ACC112 (cell line): Measurements from ENCODE around the gene VMO1.

Source experiments
- H2AFZ ChIP-seq: fragments of 200-600 bp; sonication (generic); one replicate; pipeline ENCODE4 v1.6.0; 2017; ENCODE audit warnings: antibody characterized with exemption, low read length; ENCODE audit not compliant: unreplicated experiment
- H3K27ac ChIP-seq: fragments of 200-600 bp; sonication (generic); 2 replicates; pipeline ENCODE4 v1.5.1; 2014; ENCODE audit warnings: low read depth, mild to moderate bottlenecking, antibody characterized with exemption, low read length, moderate library complexity
- H3K27me3 ChIP-seq: fragments of 200-600 bp; sonication (generic); 2 replicates; pipeline ENCODE4 v1.6.1; 2014; ENCODE audit warnings: mild to moderate bottlenecking, antibody characterized with exemption, low read length, moderate library complexity, mixed read lengths; ENCODE audit not compliant: insufficient read depth
- H3K36me3 ChIP-seq: fragments of 200-600 bp; sonication (generic); 2 replicates; pipeline ENCODE4 v1.6.1; 2016; ENCODE audit warnings: mild to moderate bottlenecking, antibody characterized with exemption, low read length, moderate library complexity, mixed read lengths; ENCODE audit not compliant: insufficient read depth
- H3K4me1 ChIP-seq: fragments of 200-600 bp; sonication (generic); one replicate; pipeline ENCODE4 v1.6.1; 2016; ENCODE audit warnings: low read length, mixed read lengths; ENCODE audit not compliant: insufficient read depth, unreplicated experiment, control insufficient read depth
- H3K4me3 ChIP-seq: fragments of 200-600 bp; sonication (generic); 2 replicates; pipeline ENCODE4 v1.5.1; 2014; ENCODE audit warnings: mild to moderate bottlenecking, low read depth, low read length
- H3K79me2 ChIP-seq: fragments of 200-600 bp; sonication (generic); one replicate; pipeline ENCODE4 v1.6.0; 2016; ENCODE audit warnings: low read length; ENCODE audit not compliant: control insufficient read depth, unreplicated experiment, insufficient read depth

VMO1 gene

GRCh38 chr17:4780325-4780955, 5.7 kb downstream of the VMO1 start:
- Histone ChIP-seq H3K36me3 (no peaks in the 10 kb centered on the region), H2AFZ (no peak overlapping the region), H3K79me2 (no peaks in the 10 kb centered on the region), H3K4me3 (no peak overlapping the region), H3K27ac (no peak overlapping the region), H3K4me1 (peaks cover under 1% of the 10 kb centered on the region), H3K27me3 (peaks cover 16% of the 10 kb centered on the region)

DNA sequence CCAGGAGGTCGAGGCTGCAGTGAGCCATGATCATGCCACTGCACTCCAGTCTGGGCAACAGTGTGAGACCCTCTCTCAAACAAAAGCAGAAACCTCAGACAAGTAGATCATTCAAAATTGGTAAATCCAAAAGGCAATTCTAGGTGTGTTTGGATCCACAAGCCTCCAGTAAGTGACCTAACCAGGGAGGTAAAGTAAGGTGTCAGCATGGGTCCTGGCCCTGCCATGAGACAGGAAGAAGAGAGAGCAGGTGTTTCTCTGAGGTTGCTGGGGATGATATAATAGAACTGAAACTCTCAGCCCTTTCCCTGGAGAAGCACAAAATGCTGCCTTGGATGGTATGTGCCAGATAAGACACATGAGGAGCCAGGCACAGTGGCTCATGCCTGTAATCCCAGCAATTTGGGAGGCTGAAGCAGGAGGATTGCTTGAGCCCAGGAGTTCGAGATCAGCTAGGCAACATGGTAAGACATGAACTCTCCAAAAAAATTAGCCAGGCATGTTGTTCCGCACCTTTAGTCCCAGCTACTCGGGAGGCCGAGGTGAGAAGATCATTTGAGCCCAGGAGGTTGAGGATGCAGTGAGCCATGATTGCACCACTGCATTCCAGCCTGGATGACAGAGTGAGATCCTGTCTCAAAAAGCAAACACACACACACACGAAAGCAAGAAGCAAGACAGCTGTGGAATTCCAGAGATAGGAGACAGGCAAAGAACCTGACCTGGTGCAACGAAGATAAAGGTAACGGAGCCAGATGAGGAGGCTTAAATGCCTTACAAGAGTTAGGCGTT, 8.0 kb downstream of the VMO1 start:
- no peak overlapping the region for H3K27ac ChIP-seq
- no peak overlapping the region for H3K4me3 ChIP-seq
- no peak overlapping the region for H2AFZ ChIP-seq
- no peaks in the 10 kb centered on the region for H3K79me2 ChIP-seq
- no peaks in the 10 kb centered on the region for H3K4me1 ChIP-seq
- H3K36me3 ChIP-seq = no peaks in the 10 kb centered on the region
- peaks cover 17% of the 10 kb centered on the region for H3K27me3 ChIP-seq

GRCh38 chr17:4772235-4772613, 13.9 kb downstream of the VMO1 start:
- Histone ChIP-seq H2AFZ (no peak overlapping the region), H3K79me2 (no peaks in the 10 kb centered on the region), H3K4me1 (peaks cover 4% of the 10 kb centered on the region), H3K27ac (no peak overlapping the region), H3K27me3 (peaks cover 20% of the 10 kb centered on the region), H3K36me3 (no peaks in the 10 kb centered on the region), H3K4me3 (no peak overlapping the region)

DNA sequence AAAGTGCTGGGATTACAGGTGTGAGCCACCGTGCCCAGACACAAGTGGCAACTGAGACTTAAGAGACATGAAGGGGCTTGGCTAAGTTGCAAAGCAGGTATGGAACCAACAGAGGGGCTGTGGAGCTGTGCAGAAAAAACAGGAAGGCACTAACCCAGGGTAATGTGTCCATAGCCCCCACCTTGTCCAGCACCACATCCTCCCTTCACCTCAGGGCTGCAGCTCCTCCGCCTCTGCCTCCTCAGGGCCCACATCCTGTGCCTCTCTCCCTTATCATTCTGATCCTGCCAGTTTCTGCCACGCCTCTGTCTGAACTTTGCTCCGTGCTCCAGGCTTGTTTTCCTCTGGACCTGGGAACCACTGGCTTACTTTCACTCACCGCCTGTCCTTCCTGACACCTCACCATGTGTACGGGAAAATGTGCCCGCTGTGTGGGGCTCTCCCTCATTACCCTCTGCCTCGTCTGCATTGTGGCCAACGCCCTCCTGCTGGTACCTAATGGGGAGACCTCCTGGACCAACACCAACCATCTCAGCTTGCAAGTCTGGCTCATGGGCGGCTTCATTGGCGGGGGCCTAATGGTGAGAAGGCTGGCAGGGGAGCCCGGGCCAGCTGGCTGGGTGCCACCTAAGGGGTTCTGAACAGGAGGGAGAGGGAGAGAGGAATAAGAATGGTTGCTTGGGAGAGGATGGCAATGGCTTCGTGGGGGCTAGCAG, 14.5 kb downstream of the VMO1 start, which contains the start of gene TM4SF5:
Gene TM4SF5 (plus strand): TSS at position 368 of the 716 bp plus-strand sequence. CDS start 37 bp downstream, at position 405.
- no peak within 1 kb of the TSS for H2AFZ ChIP-seq
- no peak within 1 kb of the TSS for H3K27ac ChIP-seq
- H3K4me1 ChIP-seq = peaks cover 4% of the 10 kb centered on the region

GRCh38 chr17:4769628-4770027, 16.5 kb downstream of the VMO1 start:
- Histone ChIP-seq H3K36me3 (no peaks in the 10 kb centered on the region), H2AFZ (no peak overlapping the region), H3K27me3 (peaks cover 20% of the 10 kb centered on the region), H3K4me3 (no peak overlapping the region), H3K79me2 (no peaks in the 10 kb centered on the region), H3K4me1 (peaks cover 4% of the 10 kb centered on the region), H3K27ac (no peak overlapping the region)

More for the DNA sequence above, 14.5 kb downstream of the VMO1 start, which contains the start of gene TM4SF5:
- Histone ChIP-seq H3K36me3 (no peaks in the 10 kb centered on the region), H3K27me3 (peaks cover 20% of the 10 kb centered on the region), H3K4me3 (no peak within 1 kb of the TSS), H3K79me2 (no peaks in the 10 kb centered on the region)

- Histone ChIP-seq H3K4me3 (no peak overlapping the region), H3K27me3 (peaks cover 14% of the 10 kb centered on the region), H2AFZ (no peak overlapping the region), H3K79me2 (no peaks in the 10 kb centered on the region), H3K36me3 (no peaks in the 10 kb centered on the region), H3K4me1 (peaks cover 4% of the 10 kb centered on the region), H3K27ac (no peak overlapping the region)
These were observed 17.9 kb downstream of the VMO1 start for GRCh38 chr17:4768298-4768697.

DNA sequence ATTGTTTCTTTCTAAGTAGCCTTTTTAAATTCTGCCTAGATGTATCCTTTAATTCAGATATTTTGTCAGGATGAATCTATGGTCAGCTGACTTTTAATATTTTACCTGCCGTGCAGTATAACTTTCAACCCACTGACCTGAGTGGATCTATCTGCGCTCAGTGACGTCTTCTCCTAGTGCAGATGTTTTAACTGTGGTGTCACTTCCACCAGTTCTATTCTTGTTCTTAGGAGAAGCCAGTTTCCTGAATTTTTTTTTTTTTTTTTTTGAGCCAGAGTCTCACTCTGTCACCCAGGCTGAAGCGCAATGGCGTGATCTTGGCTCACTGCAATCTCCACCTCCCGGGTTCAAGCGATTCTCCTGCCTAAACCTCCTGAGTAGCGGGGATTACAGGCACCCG, 19.4 kb downstream of the VMO1 start:
- Histone ChIP-seq H3K27me3 (peaks cover 2% of the 10 kb centered on the region; the same call in 1 of the 2 replicates), H3K27ac (no peak overlapping the region), H2AFZ (no peak overlapping the region), H3K79me2 (no peaks in the 10 kb centered on the region), H3K36me3 (no peaks in the 10 kb centered on the region), H3K4me1 (peaks cover 4% of the 10 kb centered on the region), H3K4me3 (no peak overlapping the region)

- Histone ChIP-seq H2AFZ (no peak overlapping the region), H3K27me3 (no peaks in the 10 kb centered on the region), H3K4me3 (no peak overlapping the region), H3K27ac (no peak overlapping the region), H3K79me2 (no peaks in the 10 kb centered on the region), H3K36me3 (no peaks in the 10 kb centered on the region), H3K4me1 (peaks cover 4% of the 10 kb centered on the region)
These were observed 20.0 kb downstream of the VMO1 start for GRCh38 chr17:4766201-4766600.

GRCh38 chr17:4764595-4764994, 21.6 kb downstream of the VMO1 start:
- Histone ChIP-seq H3K27ac (no peak overlapping the region), H3K4me3 (no peak overlapping the region), H3K36me3 (no peaks in the 10 kb centered on the region), H2AFZ (no peak overlapping the region), H3K4me1 (no peaks in the 10 kb centered on the region), H3K27me3 (no peaks in the 10 kb centered on the region), H3K79me2 (no peaks in the 10 kb centered on the region)

- no peak overlapping the region for H3K27ac ChIP-seq
These were observed 26.4 kb downstream of the VMO1 start for GRCh38 chr17:4759776-4760236.

More at GRCh38 chr17:4759776-4760236, 26.4 kb downstream of the VMO1 start:
- no peaks in the 10 kb centered on the region for H3K4me1 ChIP-seq
- no peaks in the 10 kb centered on the region for H3K79me2 ChIP-seq
- H3K27me3 ChIP-seq = peaks cover 16% of the 10 kb centered on the region
- H3K36me3 ChIP-seq = no peaks in the 10 kb centered on the region
- H3K4me3 ChIP-seq = no peak overlapping the region
- H2AFZ ChIP-seq = no peak overlapping the region
